Dedifferentiated amniotic fluid mesenchymal stem cell (primary cell): ENCODE measurements around the gene CDKN2AIP.

Source experiments
- DNase-seq: peaks from one replicate; pipeline ENCODE4 v3.0.0-alpha.2; 2016; ENCODE audit errors: extremely low spot score

CDKN2AIP gene

DNA sequence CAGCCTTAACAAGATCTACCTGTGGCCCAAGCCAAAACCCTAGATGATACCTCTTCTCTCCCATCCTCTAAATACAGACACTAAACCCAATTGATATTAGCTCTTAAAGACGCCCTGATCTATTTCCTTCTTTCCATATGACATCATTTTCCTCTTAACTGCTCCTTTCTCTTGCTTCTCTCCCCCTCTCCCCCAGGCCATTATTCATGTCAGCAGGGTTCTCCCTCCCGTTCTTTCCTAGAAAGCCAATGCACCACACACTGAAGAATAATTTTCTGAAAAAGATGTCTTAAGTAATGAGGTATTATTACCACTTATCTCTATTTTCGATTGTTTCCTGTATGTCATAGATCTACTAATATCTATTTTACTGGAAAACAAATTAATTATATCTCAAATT lies 50.7 kb downstream of the CDKN2AIP start:
- no peak for DNase-seq
